NCI-H2196 treated with DMSO at 0.1 percent for 48 hours (cell line): ENCODE measurements around the gene TMEM79.
"Not testable (repeated sequence)": the region's sequence is repeated elsewhere in the genome, so short reads cannot be mapped to it uniquely, and the experiment has no call there.

ENCODE experiments used
- DNase-seq: peaks from one replicate; lab custom pipeline; 2025; ENCODE audit not compliant: unreplicated experiment; lab: John Stamatoyannopoulos, UW

Gene TMEM79

DNA sequence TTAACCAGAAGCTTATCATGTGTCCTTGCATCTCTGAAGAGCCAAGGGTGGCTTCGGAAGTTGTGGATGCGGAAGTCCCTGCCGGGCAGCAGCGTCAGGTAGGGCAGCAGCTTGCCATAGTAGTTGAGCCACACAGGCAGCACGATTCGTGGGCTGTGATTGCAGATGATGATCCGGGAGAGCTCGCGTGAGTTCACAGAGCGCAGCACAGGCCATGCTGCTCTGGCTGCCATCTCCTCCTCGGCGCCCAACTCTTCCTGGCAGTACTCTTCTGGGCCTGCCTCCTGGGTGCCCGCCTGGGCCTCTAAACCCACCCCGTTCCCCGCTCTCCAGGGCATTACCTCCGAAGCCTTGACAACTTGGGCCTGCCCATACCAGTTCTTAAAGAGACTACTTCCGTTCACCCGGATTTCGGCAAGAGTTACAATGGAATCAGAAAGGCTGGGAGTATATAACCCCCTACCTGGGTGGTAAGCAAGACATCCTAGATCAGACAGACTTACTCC, 14.8 kb downstream of the TMEM79 start, which contains the start of gene VHLL:
Gene VHLL (minus strand): TSS at position 456 of the 506 bp plus-strand sequence. CDS start 118 bp downstream, at position 338.
- no peak for DNase-seq

DNA sequence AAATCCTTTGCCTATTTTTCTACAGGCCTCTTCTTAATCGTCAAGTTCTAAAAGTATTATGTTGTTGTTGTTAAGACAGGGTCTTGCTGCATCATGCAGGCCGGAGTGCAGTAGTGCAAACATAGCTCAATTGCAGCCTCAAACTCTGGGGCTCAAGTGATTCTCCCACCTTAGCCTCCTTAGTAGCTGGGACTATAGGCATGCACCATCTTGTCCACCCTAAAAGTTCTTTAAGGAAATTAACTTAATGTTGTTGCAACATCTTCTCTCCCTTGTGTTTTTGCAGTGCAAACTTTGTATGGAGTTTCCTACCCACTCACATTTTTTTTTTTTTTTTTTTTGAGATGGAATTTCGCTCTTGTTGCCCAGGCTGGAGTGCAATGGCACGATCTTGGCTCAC, 19.1 kb downstream of the TMEM79 start:
- no peak for DNase-seq

DNA sequence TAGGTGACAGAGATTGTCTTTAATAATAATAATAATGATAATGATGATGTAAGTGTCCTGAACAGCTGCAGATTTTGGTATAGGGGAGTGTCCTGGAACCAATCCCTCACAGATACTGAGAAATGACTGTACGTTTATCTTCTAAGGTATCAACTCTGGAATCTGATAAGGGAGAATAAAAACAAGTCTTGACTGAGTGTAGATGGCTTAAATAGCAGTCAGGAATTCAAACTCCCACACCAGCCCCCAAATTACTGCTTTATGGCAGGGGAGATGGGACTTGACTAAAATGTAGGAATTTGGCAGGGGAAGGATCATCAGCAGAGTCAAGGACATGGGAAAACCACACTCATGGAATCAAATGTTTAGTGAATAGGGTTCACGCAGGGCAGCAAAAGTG, 21.1 kb downstream of the TMEM79 start:
- DNase-seq = no peak

DNA sequence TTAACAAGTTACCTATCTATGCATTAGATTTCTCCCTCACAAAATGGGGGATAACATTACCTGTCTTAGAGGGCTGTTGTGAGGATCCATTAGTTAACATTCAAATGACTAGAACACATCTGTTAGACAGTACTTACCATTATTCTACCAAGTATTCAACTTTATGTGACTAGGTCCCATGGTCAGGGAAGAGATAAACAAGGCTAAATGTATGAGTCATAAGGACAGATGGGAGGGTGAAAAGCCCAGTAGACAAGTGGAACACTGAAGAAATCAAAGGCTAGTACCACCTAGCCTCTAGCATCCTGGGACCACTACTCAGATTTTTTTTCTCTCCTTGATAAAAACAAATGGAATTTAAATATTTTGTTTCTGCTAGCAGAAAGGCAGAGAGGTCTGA, 24.0 kb downstream of the TMEM79 start:
- no peak for DNase-seq

DNA sequence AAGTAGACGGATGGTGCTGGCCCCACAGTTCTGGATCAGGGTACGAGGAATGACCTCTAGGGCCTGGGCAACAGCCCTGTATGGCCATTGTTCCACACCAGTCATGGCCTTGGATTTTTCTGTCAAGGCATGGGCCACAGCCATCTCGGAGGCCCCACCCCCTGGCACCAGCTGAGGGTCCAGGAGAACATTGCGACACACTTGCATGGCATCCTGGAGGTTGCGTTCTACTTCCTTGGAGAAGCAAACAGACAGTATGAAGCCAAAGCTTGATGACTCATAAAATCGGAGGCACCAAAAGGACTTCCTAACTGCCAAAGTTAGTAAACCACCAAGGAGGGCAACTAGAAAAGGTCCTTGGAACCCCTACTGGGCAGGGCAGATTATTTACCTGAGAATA, 26.8 kb downstream of the TMEM79 start:
- no peak for DNase-seq

DNA sequence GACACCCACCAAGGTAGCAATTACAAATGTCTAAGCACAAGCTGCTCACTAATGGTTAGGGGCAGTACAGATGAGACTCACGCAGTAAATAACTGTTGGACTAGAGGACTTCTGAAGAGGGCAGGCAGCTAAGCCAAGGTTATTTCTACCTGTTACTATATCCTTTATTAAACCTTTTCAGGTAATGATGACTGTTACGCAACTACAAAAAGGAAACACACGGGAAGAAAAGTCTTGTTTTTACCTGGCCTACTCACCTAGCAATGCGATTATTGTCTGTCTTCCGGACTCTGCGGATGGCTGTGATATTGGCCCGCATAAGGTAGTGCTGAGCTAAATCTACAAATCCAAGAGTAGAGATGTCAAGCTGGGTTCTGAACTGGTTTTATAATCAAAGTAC, 32.8 kb downstream of the TMEM79 start:
- no peak for DNase-seq

DNA sequence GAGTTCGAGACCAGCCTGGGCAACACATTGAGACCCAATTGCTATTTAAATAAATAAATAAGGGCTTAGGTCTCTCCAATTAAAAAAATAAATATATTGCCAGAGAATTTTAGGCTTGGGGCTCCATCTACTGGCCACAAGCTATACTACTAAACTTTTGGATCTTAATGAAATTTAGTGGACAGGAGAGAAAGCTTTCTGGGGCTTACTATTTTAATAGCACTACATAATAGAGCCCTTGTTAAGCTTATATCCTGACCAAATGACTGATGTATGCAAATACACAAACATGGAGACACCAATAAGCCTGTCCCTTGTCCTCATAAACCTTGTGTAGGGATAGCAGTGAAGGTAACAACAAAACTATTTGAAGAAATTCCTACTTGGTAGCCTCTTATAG, 35.5 kb downstream of the TMEM79 start:
- DNase-seq = peak; percentile 17

DNA sequence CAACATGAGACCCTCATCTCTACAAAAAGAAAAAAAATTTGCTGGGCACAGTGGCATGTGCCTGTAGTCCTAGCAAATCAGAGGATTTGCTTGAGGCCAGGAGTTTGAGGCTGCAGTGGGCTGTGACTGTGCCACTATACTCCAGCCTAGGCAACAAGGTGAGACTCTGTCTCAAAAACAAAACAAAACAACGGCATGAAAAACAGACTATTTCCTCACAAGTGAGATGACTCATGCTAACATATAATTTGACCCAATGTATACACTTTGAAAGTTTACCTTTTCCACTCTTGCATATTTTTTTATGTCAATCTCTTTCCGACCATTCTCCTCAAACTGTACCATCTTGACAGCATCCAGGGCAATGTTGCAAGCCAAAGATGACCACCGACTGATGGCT, 36.4 kb downstream of the TMEM79 start:
- DNase-seq = no peak

DNA sequence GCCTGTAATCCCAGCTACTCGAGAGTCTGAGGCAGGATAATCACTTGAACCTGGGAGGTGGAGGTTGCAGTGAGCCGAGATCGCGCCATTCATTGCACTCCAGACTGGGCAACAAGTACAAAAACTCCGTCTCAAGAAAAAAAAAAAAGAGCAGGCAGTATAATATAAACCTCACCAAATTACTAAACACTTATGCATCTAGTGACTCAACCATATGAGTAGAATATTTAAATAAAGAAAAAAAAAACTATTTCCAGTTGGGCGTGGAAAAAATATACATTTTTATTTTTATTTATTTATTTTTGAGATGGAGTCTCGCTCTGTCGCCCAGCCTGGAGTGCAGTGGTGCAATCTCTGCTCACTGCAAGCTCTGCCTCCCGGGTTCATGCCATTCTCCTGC, 39.1 kb downstream of the TMEM79 start:
- DNase-seq = not testable (repeated sequence)

DNA sequence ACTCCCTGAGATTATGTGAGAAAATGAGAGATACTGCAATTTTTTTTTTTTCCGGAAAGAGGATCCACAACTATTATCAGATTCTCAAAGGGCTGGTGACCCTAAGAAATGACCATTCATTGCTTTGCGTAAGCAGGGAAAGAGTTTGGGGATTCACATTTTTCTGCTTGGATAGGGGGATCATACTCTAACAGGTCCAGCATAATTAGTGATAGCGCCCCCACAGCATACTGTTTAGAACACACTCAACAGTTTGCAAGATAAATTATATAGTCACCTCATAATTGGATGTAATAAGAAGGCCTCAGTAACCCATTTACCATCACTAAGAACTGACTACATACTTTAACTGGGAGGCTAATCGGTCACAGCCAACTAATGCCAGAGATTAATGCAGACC, 52.1 kb downstream of the TMEM79 start:
- no peak for DNase-seq

DNA sequence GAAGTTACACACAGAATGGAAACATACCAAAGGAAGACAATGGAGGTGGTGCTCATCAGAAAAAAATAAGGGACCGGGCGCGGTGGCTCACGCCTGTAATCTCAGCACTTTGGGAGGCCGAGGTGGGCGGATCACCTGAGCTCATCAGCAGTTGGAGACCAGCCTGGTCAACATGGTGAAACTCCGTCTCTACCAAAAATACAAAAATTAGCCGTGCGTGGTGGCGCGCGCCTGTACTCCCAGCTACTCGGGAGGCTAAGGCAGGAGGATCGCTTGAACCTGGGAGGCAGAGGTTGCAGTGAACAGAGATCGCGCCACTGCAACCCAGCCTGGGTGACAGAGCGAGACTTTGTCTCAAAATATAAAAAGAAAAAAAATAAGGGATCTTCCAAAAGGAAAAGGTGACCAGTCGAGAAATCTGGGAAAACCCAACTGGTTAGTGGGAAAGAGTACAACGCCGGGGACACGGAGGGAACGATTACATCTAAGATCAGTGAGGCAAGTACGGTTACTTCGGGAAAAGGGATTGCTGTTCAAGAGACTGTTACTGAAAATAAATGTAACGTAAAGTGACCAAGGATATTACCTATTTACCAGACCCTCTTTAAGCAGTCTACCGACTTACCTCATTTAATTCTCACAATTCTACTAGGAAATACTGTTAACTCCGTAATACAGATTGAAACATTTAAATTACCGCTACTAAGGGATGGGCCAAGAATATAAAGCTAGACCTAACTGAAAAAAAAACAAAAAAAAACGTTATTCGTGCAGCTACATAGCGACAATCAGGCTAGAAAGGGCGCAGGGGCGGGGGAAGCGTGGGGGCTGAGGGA, 53.1 kb downstream of the TMEM79 start:
- DNase-seq = no peak

DNA sequence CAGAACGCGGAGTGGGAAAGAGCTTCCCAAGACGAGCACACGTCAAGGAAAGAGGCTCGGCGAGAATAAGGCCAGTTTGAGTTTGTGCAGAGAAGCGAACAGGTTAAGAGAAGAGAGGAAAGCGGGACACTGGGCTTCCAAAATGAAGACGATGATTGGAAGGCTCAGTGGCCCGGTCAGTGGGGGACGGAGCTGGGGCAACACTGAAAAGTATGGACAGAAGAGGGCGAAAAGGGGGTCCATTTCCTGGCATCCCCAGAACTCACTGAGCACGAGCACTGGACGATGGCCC, 53.7 kb downstream of the TMEM79 start:
- DNase-seq = no peak

DNA sequence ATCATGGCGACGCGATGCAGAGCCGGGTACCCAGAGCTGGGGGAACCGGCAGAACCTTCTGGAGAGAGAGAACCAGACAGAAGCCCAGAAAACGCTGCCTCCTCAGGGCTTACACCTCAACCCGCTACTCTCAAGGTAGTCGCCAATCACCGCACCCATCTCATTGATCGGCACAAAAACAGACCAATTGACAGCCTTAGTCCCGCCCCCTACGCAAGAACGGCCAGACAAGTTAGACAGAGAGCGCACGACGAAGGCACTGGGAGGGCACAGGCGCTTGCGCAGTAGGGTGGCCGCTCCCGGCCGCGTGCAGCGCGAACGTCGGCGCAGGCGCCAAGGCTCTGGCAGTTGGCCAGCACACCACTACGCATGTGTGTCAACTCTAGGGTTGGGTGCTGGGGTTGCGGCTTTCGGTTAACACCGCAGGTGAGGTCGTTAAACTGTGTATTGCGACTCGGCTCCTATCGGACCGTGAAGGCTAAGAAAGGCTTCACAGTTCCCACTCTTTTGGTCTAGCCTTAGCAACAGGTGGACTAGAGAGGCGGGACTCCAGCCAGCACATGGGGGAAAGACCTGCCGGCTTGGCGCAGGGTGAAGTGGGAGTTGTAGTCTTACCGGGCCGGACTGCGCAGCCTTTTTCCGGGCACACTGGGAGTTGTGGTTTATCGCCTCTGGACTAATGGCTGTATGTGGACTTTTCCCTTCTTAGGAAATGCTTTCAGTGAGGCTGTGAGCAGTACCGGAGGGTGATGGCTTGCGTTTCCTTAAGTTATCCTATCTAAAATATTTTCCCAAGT, 54.3 kb downstream of the TMEM79 start, which contains the start of the genes CCT3 and TSACC:
Gene CCT3 (minus strand): TSS at position 113 of the 797 bp plus-strand sequence. CDS start 108 bp downstream, at position 5.
Gene TSACC (plus strand): TSS at position 347 of the 797 bp plus-strand sequence. CDS start 1,232 bp downstream, outside the sequence.
- DNase-seq = peak; percentile 99
